NCI-H1105 (cell line): Measurements from ENCODE around the gene CYP27B1.

Experiments used
- DNase-seq: peaks from one replicate; lab custom pipeline; 2025; lab: John Stamatoyannopoulos, UW

CYP27B1 gene

DNA sequence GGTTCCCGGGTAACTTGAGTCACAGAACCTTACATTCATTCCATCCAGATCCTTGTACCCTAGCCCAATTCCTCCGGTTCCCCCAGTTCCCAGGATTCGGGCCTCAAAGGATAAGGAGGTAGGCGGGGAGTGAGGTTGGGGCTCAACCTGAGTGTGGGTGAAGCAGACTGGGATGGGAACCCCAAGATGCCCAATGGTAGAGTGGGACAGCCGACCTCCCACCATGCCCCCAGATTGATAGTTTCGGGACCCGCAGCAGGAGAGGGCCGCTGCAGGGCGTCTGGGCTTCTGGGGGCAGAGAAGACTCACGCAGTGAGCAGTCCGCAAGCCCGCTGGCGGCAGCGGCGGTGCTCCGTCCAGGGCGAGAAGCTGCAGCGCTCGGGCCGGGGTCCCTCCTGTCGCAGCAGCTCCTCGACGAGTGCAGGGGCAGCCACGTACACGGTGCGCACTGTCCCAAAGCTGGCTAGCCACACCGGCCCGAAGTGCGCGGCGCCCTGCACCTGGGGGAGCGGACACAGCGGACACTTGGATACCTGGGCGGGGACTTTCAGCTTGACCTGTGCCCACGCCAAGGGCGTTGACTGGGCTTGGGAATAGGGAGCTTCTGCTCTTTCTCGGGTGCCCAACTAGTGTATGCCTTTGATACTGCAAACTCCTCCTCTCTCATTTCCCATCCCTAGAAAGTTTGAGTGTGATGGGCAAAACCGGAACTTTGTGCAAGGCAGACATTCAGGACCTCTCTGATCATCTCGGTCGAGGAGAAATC lies 997 bp downstream of the CYP27B1 start:
- DNase-seq = no peak

GRCh38 chr12:57765003-57765697 lies 1.7 kb downstream of the CYP27B1 start:
- DNase-seq = no peak

DNA sequence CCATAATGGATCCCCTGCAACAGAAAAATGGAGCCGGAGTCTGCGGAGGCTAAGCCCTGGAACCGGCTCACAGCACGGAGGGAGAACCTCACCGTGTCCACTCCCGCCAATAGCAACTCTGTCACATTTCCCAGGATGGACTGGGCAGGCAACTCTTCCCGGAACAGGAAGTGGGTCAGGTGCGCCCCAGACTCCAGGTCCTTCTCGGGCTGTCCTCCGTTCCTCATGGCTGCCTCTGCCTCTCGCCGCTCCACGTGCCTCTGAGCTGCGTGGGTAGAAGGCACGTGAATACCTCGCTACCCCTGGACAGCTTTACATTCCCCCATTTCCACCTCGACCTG lies 2.2 kb downstream of the CYP27B1 start:
- no peak for DNase-seq

DNA sequence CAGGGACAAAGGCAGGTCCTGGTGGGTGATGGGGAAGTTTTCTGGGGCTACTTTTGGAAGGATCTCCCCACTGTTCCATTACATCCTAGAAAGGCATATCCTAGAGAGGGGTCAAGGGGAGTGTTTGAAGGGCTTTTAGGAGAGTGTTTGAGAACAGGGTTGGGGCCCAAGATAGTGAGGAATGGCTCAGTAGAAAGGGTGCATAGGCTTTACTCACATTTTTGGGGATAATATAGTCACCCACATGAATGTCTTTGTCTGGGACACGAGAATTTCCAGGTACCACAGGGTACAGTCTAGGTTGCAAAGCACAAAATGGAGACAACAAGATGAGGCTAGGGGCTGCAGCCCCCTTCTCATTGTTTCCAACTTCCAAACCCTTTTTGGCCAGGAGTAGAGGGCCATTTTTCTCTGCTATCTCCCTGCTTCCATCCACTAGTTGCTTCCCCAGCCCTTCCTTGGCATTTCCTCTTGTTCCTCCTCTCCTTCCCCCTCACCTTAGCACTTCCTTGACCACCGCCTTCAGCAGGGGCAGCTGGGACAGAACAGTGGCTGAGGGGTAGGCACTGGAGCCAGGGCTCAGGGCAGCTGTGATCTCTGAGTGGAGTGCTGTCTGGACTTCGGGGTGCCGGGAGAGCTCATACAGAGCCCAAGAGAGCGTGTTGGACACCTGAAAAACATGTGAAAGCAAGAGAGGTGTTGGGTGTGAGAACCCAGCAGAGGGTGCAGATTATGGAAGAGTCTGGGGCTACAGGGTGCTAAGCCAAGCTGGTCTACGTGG lies 2.8 kb downstream of the CYP27B1 start:
- DNase-seq = no peak

DNA sequence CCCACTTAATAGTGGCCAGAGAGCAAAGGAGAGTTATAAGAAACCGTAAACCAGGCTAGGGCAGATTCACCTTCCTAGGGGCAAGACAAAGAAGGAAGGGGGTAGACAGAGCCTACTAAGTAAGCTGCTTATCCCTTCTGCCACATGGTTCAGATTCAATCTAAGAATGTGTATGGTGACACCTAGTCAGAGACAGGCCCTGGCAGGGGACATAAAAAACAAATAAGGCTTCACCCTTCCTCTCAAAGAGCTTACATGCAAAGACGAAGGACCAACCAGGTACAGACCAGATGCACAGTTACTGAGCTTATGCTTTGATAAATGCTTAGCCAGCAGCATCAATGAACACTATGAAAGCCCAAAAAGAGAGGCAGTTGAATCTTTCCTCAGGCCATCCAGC lies 4.4 kb downstream of the CYP27B1 start:
- no peak for DNase-seq

DNA sequence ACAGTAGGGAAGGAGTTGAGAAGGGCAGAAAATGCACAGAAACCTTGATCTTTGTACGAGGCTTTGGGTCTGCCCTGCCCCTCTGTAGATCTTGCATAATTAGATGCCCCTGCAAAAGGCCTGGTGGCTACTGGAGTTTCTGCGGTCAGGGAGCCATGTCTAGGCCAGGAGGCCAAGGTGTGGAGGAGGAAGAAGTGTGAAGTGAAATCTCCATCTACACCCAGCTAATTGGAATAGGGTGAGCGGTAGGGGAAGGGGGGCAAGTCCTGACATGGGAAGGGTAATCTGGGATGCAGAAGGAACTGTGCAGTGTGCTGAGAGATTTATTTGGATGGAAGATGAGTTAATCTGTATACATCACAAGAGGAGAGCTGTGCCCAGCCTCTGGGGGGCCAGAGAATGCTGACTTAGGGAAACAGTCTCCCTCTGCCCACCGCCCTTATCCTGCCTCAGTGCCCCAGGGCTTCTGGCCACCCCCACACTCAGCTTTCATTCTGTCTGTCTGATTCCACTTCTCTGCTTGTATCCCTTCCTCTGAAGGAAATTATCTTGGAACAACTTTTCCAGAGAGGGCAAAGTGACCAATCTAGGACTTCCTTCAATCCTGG lies 5.4 kb downstream of the CYP27B1 start:
- no peak for DNase-seq

DNA sequence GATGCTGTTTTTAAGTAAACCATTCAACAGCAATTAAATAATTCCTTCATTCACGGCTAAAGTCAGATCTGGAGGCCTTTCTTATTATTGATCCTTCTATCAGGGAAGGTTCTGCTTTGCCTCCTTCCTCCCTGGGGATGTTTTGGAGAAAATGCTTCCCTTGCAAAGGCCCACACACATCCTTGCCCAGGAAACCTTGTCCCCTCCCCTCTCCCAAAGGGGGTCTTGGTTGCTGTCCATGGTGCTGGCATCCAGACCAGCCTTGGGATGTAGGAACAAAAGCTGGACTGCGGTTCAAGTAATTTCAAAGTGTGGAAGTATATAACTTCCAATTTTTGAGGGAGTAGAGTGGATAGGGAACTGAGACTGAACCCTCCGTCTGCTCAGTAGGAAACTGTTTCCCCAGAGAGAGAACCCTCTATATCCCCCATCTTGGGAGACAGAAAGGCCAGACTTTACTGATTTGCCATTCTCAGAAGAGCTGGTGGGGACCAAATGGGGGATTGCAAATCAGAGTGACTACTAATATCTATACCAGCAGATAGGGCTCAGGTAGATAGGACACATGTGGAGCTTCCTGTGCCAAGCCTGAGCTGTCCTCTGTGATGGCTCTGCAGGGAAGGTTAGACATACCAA lies 6.4 kb downstream of the CYP27B1 start:
- DNase-seq = no peak

DNA sequence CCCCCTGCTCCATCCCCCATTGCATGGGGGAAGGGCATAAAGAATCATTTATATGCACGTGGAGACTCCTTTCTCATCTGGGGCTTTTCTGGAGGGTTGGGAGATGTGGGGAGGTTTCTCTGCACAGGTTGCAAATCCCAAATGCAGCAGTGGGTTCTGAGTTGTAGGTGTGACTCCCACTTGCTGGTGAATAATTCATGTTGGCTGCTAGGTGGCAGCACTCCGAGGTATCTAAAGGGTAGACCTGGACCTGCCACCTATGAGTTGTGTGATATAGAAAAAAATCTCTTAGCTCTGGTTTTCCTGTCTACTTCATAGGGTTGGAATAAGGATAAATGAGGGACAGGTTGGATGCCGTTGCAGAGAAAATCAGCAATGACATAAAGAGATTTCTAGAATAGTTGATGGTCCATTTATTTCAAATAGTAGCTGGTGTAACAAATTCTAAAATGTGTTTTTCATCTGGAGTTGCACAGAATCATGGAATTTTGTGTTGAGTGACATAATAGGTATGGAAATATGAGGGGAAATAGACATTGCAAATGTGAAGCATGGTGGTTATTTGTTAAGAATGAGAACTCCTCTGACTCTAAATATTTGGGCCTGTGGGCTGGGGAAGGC lies 7.4 kb downstream of the CYP27B1 start:
- DNase-seq = no peak

DNA sequence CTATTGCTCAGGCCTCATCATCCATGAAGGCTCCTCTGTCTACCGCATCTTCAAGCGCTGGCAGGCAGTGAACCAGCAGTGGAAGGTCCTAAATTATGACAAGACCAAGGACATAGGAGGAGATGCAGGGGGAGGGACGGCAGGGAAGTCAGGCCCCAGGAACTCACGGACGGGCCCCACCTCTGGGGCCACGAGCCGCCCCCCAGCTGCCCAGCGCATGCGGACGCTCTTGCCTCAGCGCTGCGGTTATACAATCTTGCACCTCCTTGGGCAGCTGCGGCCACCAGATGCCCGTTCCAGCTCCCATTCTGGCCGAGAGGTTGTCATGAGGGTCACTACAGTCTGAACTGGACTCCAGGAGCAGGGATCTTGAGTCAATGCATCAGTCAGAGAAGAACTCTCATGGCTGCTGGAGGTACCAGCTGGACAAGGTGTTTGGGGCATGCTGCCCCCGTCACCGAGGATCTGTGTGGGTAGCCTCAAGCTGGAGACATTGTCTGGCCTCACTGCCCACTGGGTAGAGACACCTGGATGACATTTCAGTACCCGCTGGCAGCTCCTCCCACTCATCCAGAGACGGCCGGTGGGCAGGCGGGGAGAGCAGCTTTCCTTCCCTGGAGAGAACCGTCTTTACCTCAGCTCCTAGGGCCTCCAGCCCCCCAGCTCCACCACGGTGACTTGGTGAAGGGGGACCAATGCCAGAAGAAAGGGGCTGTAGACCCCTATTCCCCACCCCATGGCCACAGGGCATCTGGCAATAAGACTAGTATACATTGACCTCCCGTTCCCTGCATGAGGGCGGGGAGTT lies 8.1 kb downstream of the CYP27B1 start:
- DNase-seq = no peak

- DNase-seq = no peak
These were observed 9.1 kb downstream of the CYP27B1 start for GRCh38 chr12:57757771-57758170.

DNA sequence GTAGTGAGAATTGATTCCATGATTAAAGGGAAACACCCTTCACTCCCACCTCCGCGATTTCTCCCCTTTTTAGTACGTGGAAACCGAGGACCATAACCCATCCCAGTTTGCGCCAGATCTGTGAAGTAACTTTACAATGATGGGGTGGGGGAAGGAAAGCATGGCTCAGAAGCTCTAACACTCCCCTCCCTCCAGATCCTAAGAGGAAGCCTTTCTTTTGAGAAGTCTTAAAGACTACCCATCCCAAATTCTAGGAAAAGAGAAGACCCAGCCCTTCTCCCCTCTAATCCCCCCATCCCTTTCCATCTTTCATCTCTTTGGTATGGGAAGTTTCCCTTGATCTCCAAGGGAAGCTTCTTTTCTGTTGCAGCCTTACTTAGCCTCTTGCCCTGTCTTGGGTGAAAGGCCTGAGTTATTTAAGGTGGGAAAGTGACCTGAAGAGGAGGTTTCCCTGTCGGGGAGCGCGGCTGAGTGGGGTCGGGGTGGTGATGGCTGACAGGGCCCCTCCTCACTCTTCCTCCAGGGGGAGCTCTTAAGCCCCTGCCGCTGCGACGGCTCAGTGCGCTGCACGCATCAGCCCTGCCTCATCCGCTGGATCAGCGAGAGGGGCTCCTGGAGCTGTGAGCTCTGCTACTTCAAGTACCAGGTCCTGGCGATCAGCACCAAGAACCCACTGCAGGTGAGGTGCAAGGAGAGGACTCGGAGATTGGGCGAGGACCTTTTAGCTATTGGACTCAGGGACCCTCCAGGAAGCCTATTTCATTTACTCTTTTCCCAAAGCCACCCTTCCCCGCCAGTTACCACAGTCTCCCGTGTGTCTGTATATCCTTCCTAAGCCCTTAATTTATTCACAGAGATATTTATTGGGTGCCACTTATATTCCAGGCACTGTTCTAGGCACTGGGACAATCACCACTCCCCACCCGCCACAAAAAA lies 10.2 kb downstream of the CYP27B1 start:
- no peak for DNase-seq

GRCh38 chr12:57755454-57756372 lies 11.2 kb downstream of the CYP27B1 start:
- no peak for DNase-seq

- no peak for DNase-seq
These were observed 11.8 kb downstream of the CYP27B1 start for GRCh38 chr12:57755194-57755453.

- DNase-seq = peak; percentile 56
These were observed 12.3 kb downstream of the CYP27B1 start, which contains the start of gene MARCHF9 for GRCh38 chr12:57754411-57755193. TSS of gene MARCHF9 (plus strand) at chr12:57755103. CDS start at chr12:57755529, 426 bp downstream.

GRCh38 chr12:57753756-57754337 lies 13.0 kb downstream of the CYP27B1 start:
- DNase-seq = no peak

DNA sequence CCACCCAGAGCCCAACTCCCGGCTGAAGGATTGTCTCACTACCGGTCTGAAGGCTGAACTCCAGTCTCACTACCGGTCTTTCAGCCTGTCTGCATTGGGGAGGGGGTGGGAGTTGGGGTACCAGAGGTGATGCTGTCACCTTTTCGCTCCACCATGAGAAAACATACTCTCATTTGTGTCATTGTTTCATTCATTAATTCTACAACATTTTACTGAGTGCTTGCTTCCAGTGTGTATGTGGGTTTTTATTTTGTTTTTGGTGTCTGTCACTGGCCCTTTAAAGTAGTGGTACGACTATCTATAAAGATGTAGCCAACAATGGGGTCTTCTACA lies 14.2 kb downstream of the CYP27B1 start:
- DNase-seq = no peak

GRCh38 chr12:57751788-57752667 lies 14.8 kb downstream of the CYP27B1 start, which contains the start of gene CDK4:
TSS of gene CDK4 (minus strand) at chr12:57752310. CDS start at chr12:57751717, 593 bp downstream.
- DNase-seq = peak; percentile 98
